Colonic mucosa (tissue), 4 donors: ENCODE measurements around the gene TIPIN. TPM values are rescaled to one million over a fixed set of nuclear protein-coding genes. Genes with fewer than 3 reads are reported as not detected.

Source experiments
- DNase-seq: peaks from one replicate; pipeline ENCODE4 v3.0.0-alpha.2; 2020
- H3K27ac ChIP-seq: fragments of 200-600 bp; one replicate; pipeline ENCODE4 v1.8.0; 2021
- H3K27me3 ChIP-seq: fragments of 200-600 bp; one replicate; pipeline ENCODE4 v1.8.0; 2021
- H3K36me3 ChIP-seq: fragments of 200-600 bp; one replicate; pipeline ENCODE4 v1.8.0; 2021
- H3K4me1 ChIP-seq: fragments of 200-600 bp; one replicate; pipeline ENCODE4 v1.8.0; 2021; ENCODE audit warnings: mild to moderate bottlenecking
- H3K4me3 ChIP-seq: fragments of 200-600 bp; one replicate; pipeline ENCODE4 v1.8.0; 2021
- H3K9ac ChIP-seq, 2 donors: one replicate each; pipeline ENCODE4 v1.7.0; 2013; ENCODE audit warnings: control low read depth in 2 of 2, low read depth in 2 of 2, low read length in 2 of 2
- H3K9me3 ChIP-seq: fragments of 200-600 bp; one replicate; pipeline ENCODE4 v1.8.0; 2021
- intact Hi-C: fragments of 100-400 bp; cut with DNase I; formaldehyde crosslinking; loops from one replicate; pipeline ENCODE4 v1.14.1; 2022
- total RNA-seq, 2 donors: library from RNA; stranded (reverse); fragmentation: NEBNext Ultra II Directional in 1 of 2; extraction: Animal tissue kit (Norgen Biotek cat#: 25700) in 1 of 2; gene quantifications; one replicate each; pipeline ENCODE4 v1.2.1, GENCODE V29; 2021
- TF ChIP-seq, protein P1 (sequence below): fragments of 200-600 bp; IDR thresholded peaks from one replicate; pipeline ENCODE4 v1.8.0; 2022; ENCODE audit warnings: antibody characterized with exemption, mild to moderate bottlenecking
- donor health status: healthy.
- donor health status: DM: no; HTN: no; CAD: no.
- donor health status: DM: no; HTN: no; CAD: no.

TIPIN gene
- total RNA-seq, 2 donors from 2014 or later: 2.9 to 10.6 TPM

DNA sequence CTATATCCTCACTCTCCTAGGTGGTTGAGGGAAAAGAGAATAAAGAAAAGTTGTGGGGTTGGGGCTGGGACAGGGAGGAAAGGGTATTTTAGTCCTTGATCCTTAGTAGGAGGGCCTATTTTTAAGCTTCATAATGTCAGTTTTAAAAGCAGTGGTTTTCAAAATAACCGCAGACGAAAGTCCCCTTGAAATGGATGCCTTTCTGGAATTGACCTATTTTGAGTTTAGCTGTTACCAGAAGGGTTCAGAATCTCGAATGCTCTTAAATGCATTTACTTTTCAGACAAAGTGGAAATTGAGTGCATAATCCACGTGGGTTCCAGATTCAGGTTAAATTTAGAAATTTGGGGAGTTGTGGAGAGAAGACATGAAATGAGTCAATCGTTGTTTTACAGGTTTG, 46.8 kb upstream of the TIPIN start:
- Histone ChIP-seq H3K4me1 (no peaks in the 10 kb centered on the region), H3K27me3 (no peaks in the 10 kb centered on the region), H3K36me3 (no peaks in the 10 kb centered on the region), H3K4me3 (no peak overlapping the region), H3K27ac (no peak overlapping the region), H3K9ac (no peak overlapping the region), H3K9me3 (no peaks in the 10 kb centered on the region)
- intact Hi-C loops: no loop called here
- no peak for DNase-seq
- TF ChIP-seq, protein P1, sequence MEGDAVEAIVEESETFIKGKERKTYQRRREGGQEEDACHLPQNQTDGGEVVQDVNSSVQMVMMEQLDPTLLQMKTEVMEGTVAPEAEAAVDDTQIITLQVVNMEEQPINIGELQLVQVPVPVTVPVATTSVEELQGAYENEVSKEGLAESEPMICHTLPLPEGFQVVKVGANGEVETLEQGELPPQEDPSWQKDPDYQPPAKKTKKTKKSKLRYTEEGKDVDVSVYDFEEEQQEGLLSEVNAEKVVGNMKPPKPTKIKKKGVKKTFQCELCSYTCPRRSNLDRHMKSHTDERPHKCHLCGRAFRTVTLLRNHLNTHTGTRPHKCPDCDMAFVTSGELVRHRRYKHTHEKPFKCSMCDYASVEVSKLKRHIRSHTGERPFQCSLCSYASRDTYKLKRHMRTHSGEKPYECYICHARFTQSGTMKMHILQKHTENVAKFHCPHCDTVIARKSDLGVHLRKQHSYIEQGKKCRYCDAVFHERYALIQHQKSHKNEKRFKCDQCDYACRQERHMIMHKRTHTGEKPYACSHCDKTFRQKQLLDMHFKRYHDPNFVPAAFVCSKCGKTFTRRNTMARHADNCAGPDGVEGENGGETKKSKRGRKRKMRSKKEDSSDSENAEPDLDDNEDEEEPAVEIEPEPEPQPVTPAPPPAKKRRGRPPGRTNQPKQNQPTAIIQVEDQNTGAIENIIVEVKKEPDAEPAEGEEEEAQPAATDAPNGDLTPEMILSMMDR: no peak

DNA sequence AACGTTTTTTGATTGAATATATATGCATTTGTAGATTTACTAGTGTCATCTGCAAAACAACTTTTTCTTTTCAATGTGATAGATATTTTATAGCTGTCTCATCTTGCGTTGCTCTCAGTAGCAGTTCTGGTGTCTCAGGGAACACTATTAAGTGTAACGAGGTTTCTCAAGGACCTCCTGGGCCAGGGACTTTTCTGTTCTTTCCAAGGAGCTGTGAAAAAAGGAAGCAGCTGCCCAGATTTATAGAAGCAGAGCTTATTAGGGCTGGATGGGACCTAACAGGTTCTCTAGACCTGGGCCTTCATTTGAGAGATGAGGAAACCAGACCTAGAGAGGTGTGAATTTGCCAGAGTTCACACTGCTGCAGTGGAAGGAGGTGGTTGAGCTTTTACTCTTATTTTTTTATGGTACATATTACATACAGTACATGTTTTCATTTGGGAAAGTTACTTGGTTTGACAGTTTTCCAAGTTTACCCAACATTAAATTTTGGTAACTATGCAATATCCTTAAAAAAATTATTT, 46.3 kb upstream of the TIPIN start:
- intact Hi-C loops: no loop called here
- no peaks in the 10 kb centered on the region for H3K9me3 ChIP-seq
- no peaks in the 10 kb centered on the region for H3K27me3 ChIP-seq
- TF ChIP-seq, protein P1: no peak
- H3K4me1 ChIP-seq: no peaks in the 10 kb centered on the region
- H3K27ac ChIP-seq: no peak overlapping the region
- no peak overlapping the region for H3K4me3 ChIP-seq
- H3K9ac ChIP-seq: no peak overlapping the region
- no peaks in the 10 kb centered on the region for H3K36me3 ChIP-seq
- no peak for DNase-seq

DNA sequence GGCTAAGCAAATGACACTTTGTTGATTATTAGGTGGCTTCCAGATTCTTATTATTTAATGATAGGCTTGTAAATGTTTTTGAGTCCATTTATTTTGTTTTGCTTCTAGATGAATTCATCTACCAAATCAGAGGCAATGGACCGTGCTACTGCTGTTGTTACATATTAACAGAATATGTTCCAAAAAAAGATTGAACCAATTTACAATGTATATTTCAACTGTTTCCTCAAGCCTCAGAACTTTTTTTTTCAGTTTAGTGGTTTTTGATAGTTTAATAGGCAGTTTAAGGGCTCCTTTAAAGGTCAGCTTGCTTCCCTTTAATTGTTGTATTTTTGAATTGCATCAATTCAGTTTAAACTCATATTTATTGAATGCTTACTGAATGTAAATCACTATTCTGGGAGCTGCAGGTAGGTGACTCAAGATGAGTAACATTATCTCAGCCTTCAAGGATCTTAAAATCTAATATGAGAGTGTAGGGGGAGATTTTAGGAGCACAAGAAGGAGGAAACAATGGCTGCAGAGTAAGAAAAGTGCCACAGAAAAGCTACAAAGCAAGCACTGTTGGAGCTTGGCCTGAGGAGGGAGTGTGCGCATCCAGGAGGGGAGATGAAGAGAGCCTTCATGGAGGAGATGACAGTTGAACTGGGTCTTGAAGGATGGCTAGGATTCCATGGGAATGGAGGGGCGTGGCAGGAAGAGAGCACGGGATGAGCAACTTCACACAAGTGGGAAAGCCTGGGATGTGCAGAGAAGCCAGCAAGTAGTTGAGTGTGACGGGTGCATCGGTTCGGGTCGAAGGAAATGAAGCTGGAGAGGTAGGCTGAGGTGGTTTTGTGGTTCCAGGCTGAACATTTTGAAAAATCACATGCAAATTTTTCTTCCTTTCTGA, 44.9 kb upstream of the TIPIN start:
- H3K27me3 ChIP-seq: no peaks in the 10 kb centered on the region
- H3K4me1 ChIP-seq: no peaks in the 10 kb centered on the region
- no peak overlapping the region for H3K27ac ChIP-seq
- intact Hi-C loops: no loop called here
- H3K9me3 ChIP-seq: no peaks in the 10 kb centered on the region
- no peak for DNase-seq
- H3K4me3 ChIP-seq: no peak overlapping the region
- TF ChIP-seq, protein P1: no peak
- H3K36me3 ChIP-seq: no peaks in the 10 kb centered on the region
- no peak overlapping the region for H3K9ac ChIP-seq

DNA sequence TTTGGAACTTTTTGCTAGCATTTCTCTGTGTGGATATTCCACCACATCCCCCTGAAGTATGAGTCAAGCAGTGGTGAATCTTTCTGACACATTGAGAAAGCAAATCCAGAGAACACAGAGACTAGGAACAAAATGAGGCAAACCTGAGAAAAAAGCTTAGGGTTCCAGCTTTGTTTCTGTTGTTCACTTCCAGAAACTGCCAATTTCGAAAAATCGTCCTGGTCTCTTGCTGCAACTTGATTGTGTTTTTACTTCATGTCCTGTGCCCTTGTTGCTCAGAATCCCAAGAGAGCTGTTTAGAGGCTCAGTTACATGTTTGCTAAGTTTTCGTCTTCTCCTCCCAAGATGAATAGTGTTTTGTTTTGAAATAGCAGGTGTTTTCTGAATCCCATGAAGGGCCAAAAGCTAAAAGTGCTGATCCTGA, 43.9 kb upstream of the TIPIN start:
- Histone ChIP-seq H3K9me3 (no peaks in the 10 kb centered on the region), H3K9ac (no peak overlapping the region), H3K36me3 (no peaks in the 10 kb centered on the region), H3K27me3 (no peaks in the 10 kb centered on the region), H3K27ac (no peak overlapping the region), H3K4me1 (no peaks in the 10 kb centered on the region), H3K4me3 (no peak overlapping the region)
- intact Hi-C loops: no loop called here
- DNase-seq: no peak
- TF ChIP-seq, protein P1: no peak

DNA sequence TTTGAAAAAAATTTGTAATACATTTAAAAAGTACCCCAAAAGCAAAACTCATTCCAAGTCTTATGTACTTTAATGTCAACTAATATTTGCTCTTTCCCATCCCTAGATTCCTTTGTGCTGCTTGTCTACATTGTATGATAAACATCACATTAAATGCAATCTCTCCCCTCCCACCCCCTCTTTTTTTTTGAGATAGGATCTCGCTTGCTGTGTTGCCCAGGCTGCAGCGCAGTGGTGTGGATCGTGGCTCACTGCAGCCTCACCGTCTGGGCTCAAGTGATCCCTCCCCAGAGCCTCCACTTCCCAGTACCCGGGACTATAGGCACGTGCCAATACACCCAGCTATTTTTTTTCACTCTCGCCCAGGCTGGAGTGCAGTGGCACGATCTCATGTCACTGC, 42.8 kb upstream of the TIPIN start:
- Histone ChIP-seq H3K9me3 (no peaks in the 10 kb centered on the region), H3K9ac (no peak overlapping the region), H3K4me1 (no peaks in the 10 kb centered on the region), H3K36me3 (no peaks in the 10 kb centered on the region), H3K4me3 (no peak overlapping the region), H3K27me3 (no peaks in the 10 kb centered on the region), H3K27ac (no peak overlapping the region)
- TF ChIP-seq, protein P1: no peak
- no peak for DNase-seq
- intact Hi-C loops: no loop called here
